GM06990 (cell line): ENCODE measurements around the gene LHX2.

Experiments used
- DNase-seq: peaks from one replicate; pipeline ENCODE4 v3.0.0-alpha.2; 2011; ENCODE audit not compliant: insufficient read length; ENCODE audit errors: extremely low read depth
- H3K27me3 ChIP-seq: replicated peaks from 2 replicates; pipeline ENCODE4 v1.6.0; 2011; ENCODE audit warnings: low read length; ENCODE audit not compliant: control insufficient read depth, insufficient read depth
- H3K36me3 ChIP-seq: 2 replicates; pipeline ENCODE4 v1.5.1; 2011; ENCODE audit warnings: low read length; ENCODE audit not compliant: control insufficient read depth, insufficient read depth
- H3K4me3 ChIP-seq: replicated peaks from 2 replicates; pipeline ENCODE4 v1.5.1; 2011; ENCODE audit warnings: low read depth, mild to moderate bottlenecking, control low read depth, low read length
- CTCF ChIP-seq: IDR thresholded peaks from 2 replicates; pipeline ENCODE4 v1.5.1; 2011; ENCODE audit warnings: low read length, control low read depth, mild to moderate bottlenecking, inconsistent platforms; ENCODE audit not compliant: insufficient read depth, poor library complexity, severe bottlenecking

The LHX2 gene

GRCh38 chr9:123997665-123998277, 13.8 kb upstream of the LHX2 start:
- no peak for TF ChIP-seq CTCF
- H3K36me3 ChIP-seq: no peaks in the 10 kb centered on the region
- H3K4me3 ChIP-seq: peak overlapping the region; percentile 42
- no peaks in the 10 kb centered on the region for H3K27me3 ChIP-seq
- DNase-seq: peak; percentile 75

DNA sequence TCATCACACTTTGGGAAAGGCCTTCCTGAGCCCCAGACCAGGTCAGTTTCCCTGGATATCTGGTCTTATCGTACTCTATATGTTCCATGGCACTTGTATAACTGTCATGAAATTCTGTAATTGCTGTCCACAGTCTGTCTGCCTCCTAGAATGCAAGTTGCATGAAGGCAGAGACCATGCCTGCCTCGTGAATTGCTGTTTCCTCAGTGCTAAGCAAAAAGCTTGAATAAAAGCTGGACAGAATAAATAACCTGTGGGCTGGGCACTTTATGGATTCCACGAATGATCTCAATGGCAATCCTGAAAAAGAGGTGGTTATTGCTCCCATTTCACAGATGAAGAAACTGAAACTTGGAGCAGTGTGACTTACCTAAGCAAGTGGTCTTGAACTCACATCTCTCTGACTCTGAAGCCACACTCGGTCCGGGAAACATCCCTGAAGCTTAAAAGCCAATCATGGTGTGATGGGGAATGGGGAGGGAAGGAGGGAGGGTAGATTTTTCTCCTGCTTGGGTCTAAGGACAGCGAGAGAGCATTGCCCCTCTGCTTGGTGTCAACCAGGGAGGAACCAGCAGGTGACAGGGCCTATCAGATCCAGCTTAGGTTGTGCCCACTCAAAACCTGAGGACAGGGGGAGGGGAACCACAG, 13.2 kb upstream of the LHX2 start:
- H3K4me3 ChIP-seq: peak overlapping the region; percentile 42
- TF ChIP-seq CTCF: no peak
- H3K36me3 ChIP-seq: no peaks in the 10 kb centered on the region
- DNase-seq: no peak
- no peaks in the 10 kb centered on the region for H3K27me3 ChIP-seq

- TF ChIP-seq CTCF: no peak
- peak; percentile 60 for DNase-seq
- Histone ChIP-seq H3K4me3 (peak overlapping the region; percentile 42), H3K36me3 (no peaks in the 10 kb centered on the region), H3K27me3 (no peaks in the 10 kb centered on the region)
Observed at GRCh38 chr9:123998970-123999621, 12.5 kb upstream of the LHX2 start.

GRCh38 chr9:123999661-124000060, 11.9 kb upstream of the LHX2 start:
- no peak for TF ChIP-seq CTCF
- H3K36me3 ChIP-seq: no peaks in the 10 kb centered on the region
- H3K4me3 ChIP-seq: peak overlapping the region; percentile 41
- no peaks in the 10 kb centered on the region for H3K27me3 ChIP-seq
- DNase-seq: peak; percentile 31

DNA sequence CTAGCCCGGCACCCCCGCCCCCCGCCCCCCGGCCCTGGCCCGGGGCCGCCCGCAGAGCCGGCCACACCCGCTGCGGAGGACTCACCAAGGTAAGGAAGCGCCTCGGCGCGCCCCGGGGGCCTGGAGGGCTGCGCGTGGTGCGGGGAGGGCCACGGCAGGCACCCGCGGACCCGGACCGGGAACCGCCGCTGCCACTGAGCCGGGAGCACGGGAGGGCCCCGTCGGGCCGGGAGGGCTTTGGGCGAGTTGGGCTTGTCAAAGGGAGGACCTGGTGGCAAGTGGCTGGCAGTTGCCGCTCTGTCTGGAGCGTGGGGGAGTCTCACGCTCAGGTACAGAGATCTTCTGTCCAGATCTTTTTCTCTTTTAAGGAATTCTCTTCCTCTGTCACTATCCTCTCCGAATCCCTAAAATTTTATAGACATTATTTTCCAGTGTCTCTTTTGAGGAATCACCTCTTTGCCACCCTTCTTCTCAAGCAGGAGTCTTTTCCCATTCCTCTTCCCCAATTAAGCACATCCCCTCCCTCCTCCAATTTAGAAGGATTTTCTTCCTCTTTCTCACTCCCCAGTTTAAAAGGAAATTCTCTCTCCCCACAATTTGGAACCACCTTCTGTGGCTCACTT, 11.3 kb upstream of the LHX2 start:
- peak overlapping the region; percentile 52 for H3K4me3 ChIP-seq
- peak; percentile 35 for DNase-seq
- H3K27me3 ChIP-seq: no peaks in the 10 kb centered on the region

More for the DNA sequence above, 11.3 kb upstream of the LHX2 start:
- no peak for TF ChIP-seq CTCF
- H3K36me3 ChIP-seq: no peaks in the 10 kb centered on the region
